Loucy (cell line): ENCODE data around the gene RBM23.

Experiments
- H2AFZ ChIP-seq: fragments of 200-600 bp; sonication (generic); 2 replicates; pipeline ENCODE4 v1.6.0; 2016; ENCODE audit warnings: antibody characterized with exemption, mild to moderate bottlenecking, low read length, moderate library complexity
- H3F3A ChIP-seq: fragments of 200-600 bp; 2 replicates; pipeline ENCODE4 v1.6.0; 2016; ENCODE audit warnings: antibody characterized with exemption, low read depth, mild to moderate bottlenecking
- H3K27me3 ChIP-seq: fragments of 200-600 bp; sonication (generic); 2 replicates; pipeline ENCODE4 v1.6.1; 2014; ENCODE audit warnings: low read length, mild to moderate bottlenecking; ENCODE audit not compliant: insufficient read depth, poor library complexity, severe bottlenecking
- H3K36me3 ChIP-seq: fragments of 200-600 bp; sonication (generic); 2 replicates; pipeline ENCODE4 v1.6.1; 2016; ENCODE audit warnings: low read length; ENCODE audit not compliant: insufficient read depth
- H3K4me1 ChIP-seq: fragments of 200-600 bp; sonication (generic); 2 replicates; pipeline ENCODE4 v1.5.1; 2014; ENCODE audit warnings: low read length, mild to moderate bottlenecking; ENCODE audit not compliant: insufficient read depth, poor library complexity, severe bottlenecking
- H3K4me2 ChIP-seq: fragments of 200-600 bp; sonication (generic); 2 replicates; pipeline ENCODE4 v1.6.0; 2014; ENCODE audit warnings: antibody characterized with exemption, low read length, low read depth, mild to moderate bottlenecking; ENCODE audit not compliant: poor library complexity, severe bottlenecking
- H3K4me3 ChIP-seq: fragments of 200-600 bp; sonication (generic); 2 replicates; pipeline ENCODE4 v1.5.1; 2014; ENCODE audit warnings: low read length, mild to moderate bottlenecking, mixed read lengths; ENCODE audit not compliant: poor library complexity, severe bottlenecking
- H3K79me2 ChIP-seq: fragments of 200-600 bp; sonication (generic); 2 replicates; pipeline ENCODE4 v1.6.1; 2014; ENCODE audit warnings: low read length; ENCODE audit not compliant: insufficient read depth
- H3K9ac ChIP-seq: fragments of 200-600 bp; sonication (generic); 2 replicates; pipeline ENCODE4 v1.6.0; 2014; ENCODE audit warnings: mild to moderate bottlenecking, low read depth, low read length, moderate library complexity; ENCODE audit not compliant: poor library complexity, severe bottlenecking
- H3K9me2 ChIP-seq: fragments of 200-600 bp; sonication (generic); replicated peaks from 2 replicates; pipeline ENCODE4 v1.6.1; 2016; ENCODE audit warnings: low read depth, low read length, mixed read lengths
- H3K9me3 ChIP-seq: fragments of 200-600 bp; sonication (generic); 2 replicates; pipeline ENCODE4 v1.6.1; 2014; ENCODE audit warnings: mild to moderate bottlenecking, antibody characterized with exemption, low read length, low read depth; ENCODE audit not compliant: insufficient read depth
- H4K20me1 ChIP-seq: fragments of 200-600 bp; sonication (generic); 2 replicates; pipeline ENCODE4 v1.6.0; 2014; ENCODE audit warnings: antibody characterized with exemption, low read length, mild to moderate bottlenecking; ENCODE audit not compliant: insufficient read depth, poor library complexity, severe bottlenecking
- CTCF ChIP-seq: fragments of 200-600 bp; sonication (generic); conservative IDR thresholded peaks from 2 replicates; pipeline ENCODE4 v1.5.1; 2014; ENCODE audit warnings: mild to moderate bottlenecking, antibody characterized with exemption, low read length
- EZH2phosphoT487 ChIP-seq: fragments of 200-600 bp; IDR thresholded peaks from 2 replicates; pipeline ENCODE4 v1.6.1; 2018; ENCODE audit warnings: antibody characterized with exemption, mild to moderate bottlenecking, moderate library complexity, borderline replicate concordance

Gene RBM23

GRCh38 chr14:22896760-22897159 lies 22.2 kb downstream of the RBM23 start:
- no peak for TF ChIP-seq EZH2phosphoT487
- H3K4me1 ChIP-seq: no peaks in the 10 kb centered on the region
- H3K36me3 ChIP-seq: peaks cover 11% of the 10 kb centered on the region; the same call in 1 of the 2 replicates
- H3K9me3 ChIP-seq: no peaks in the 10 kb centered on the region
- no peak overlapping the region for H2AFZ ChIP-seq
- H3K4me3 ChIP-seq: no peak overlapping the region
- H3F3A ChIP-seq: no peaks in the 10 kb centered on the region
- no peaks in the 10 kb centered on the region for H3K27me3 ChIP-seq
- H3K9ac ChIP-seq: no peak overlapping the region
- H3K4me2 ChIP-seq: no peak overlapping the region
- H4K20me1 ChIP-seq: no peaks in the 10 kb centered on the region
- no peaks in the 10 kb centered on the region for H3K79me2 ChIP-seq
- no peaks in the 10 kb centered on the region for H3K9me2 ChIP-seq

GRCh38 chr14:22896356-22896755 lies 22.6 kb downstream of the RBM23 start:
- TF ChIP-seq EZH2phosphoT487 (no peak), CTCF (no peak)
- H3K9me2 ChIP-seq: no peaks in the 10 kb centered on the region
- no peaks in the 10 kb centered on the region for H3K27me3 ChIP-seq
- no peaks in the 10 kb centered on the region for H3K79me2 ChIP-seq
- no peaks in the 10 kb centered on the region for H4K20me1 ChIP-seq
- H3F3A ChIP-seq: no peaks in the 10 kb centered on the region
- H3K36me3 ChIP-seq: peaks cover 7% of the 10 kb centered on the region; the same call in 1 of the 2 replicates
- H3K4me3 ChIP-seq: no peak overlapping the region
- H2AFZ ChIP-seq: no peak overlapping the region
- H3K4me1 ChIP-seq: no peaks in the 10 kb centered on the region
- H3K9ac ChIP-seq: no peak overlapping the region
- H3K4me2 ChIP-seq: no peak overlapping the region
- no peaks in the 10 kb centered on the region for H3K9me3 ChIP-seq

GRCh38 chr14:22895402-22895801 lies 23.5 kb downstream of the RBM23 start:
- no peaks in the 10 kb centered on the region for H3K79me2 ChIP-seq
- no peaks in the 10 kb centered on the region for H4K20me1 ChIP-seq
- no peaks in the 10 kb centered on the region for H3K27me3 ChIP-seq
- H3F3A ChIP-seq: no peaks in the 10 kb centered on the region
- TF ChIP-seq CTCF (no peak), EZH2phosphoT487 (no peak)
- no peaks in the 10 kb centered on the region for H3K9me3 ChIP-seq
- H3K36me3 ChIP-seq: no peaks in the 10 kb centered on the region; the same call in 1 of the 2 replicates
- no peak overlapping the region for H3K4me2 ChIP-seq
- no peaks in the 10 kb centered on the region for H3K9me2 ChIP-seq
- no peaks in the 10 kb centered on the region for H3K4me1 ChIP-seq
- H2AFZ ChIP-seq: no peak overlapping the region
- H3K4me3 ChIP-seq: no peak overlapping the region
- no peak overlapping the region for H3K9ac ChIP-seq

GRCh38 chr14:22893706-22894105 lies 25.2 kb downstream of the RBM23 start:
- Histone ChIP-seq H3K4me3 (no peak overlapping the region), H3K36me3 (no peaks in the 10 kb centered on the region), H3K4me2 (no peak overlapping the region), H4K20me1 (no peaks in the 10 kb centered on the region), H3K9ac (no peak overlapping the region), H3K79me2 (no peaks in the 10 kb centered on the region), H3K4me1 (no peaks in the 10 kb centered on the region), H3K9me2 (no peaks in the 10 kb centered on the region), H3K9me3 (no peaks in the 10 kb centered on the region), H2AFZ (no peak overlapping the region), H3F3A (no peaks in the 10 kb centered on the region), H3K27me3 (no peaks in the 10 kb centered on the region)
- no peak for TF ChIP-seq EZH2phosphoT487
- TF ChIP-seq CTCF: no peak
